GDM1 (cell line): Measurements from ENCODE around the gene GAD1.

Source experiments
- DNase-seq: peaks from one replicate; lab custom pipeline; 2025; lab: John Stamatoyannopoulos, UW

Gene GAD1

GRCh38 chr2:170895023-170895757 is 78.5 kb downstream of the GAD1 start:
- no peak for DNase-seq

GRCh38 chr2:170896622-170897021 is 79.9 kb downstream of the GAD1 start:
- no peak for DNase-seq

- DNase-seq: no peak
Measured at GRCh38 chr2:170897108-170897507, 80.4 kb downstream of the GAD1 start.

- DNase-seq: no peak
Measured at GRCh38 chr2:170905864-170906263, 89.2 kb downstream of the GAD1 start.
